HEK293T (cell line): Measurements from ENCODE around the gene PDE7B.

Experiments
- CTCF ChIA-PET: fragments of 350-600 bp; formaldehyde crosslinking; extraction: SDS; loops from one replicate; lab custom pipeline; 2021; ENCODE audit warnings: antibody characterized with exemption, inconsistent platforms; lab: Yijun Ruan, JAX
- POLR2A ChIA-PET: fragments of 350-600 bp; formaldehyde crosslinking; extraction: SDS; loops from one replicate; lab custom pipeline; 2020; ENCODE audit warnings: antibody characterized with exemption, inconsistent platforms; lab: Yijun Ruan, JAX
- DNase-seq: peaks from one replicate; pipeline ENCODE4 v3.0.0; 2012; ENCODE audit warnings: mixed read lengths; ENCODE audit errors: extremely low spot score
- ARNT ChIP-seq: fragments of 450-650 bp; IDR thresholded peaks from 2 replicates; pipeline ENCODE4 v1.6.1; 2017; ENCODE audit warnings: mild to moderate bottlenecking
- BHLHE40 ChIP-seq: fragments of 450-650 bp; IDR thresholded peaks from 2 replicates; pipeline ENCODE4 v1.6.1; 2016; ENCODE audit warnings: mild to moderate bottlenecking, moderate library complexity, borderline replicate concordance
- CTBP1 ChIP-seq: fragments of 450-650 bp; IDR thresholded peaks from 2 replicates; pipeline ENCODE4 v1.6.1; 2016; ENCODE audit warnings: borderline replicate concordance
- ELF4 ChIP-seq: fragments of 450-650 bp; IDR thresholded peaks from 2 replicates; pipeline ENCODE4 v1.6.1; 2017; ENCODE audit warnings: antibody characterized with exemption
- FOXA1 ChIP-seq: fragments of 450-650 bp; IDR thresholded peaks from 2 replicates; pipeline ENCODE4 v1.6.1; 2016; ENCODE audit warnings: mild to moderate bottlenecking
- FOXK2 ChIP-seq: fragments of 450-650 bp; IDR thresholded peaks from 2 replicates; pipeline ENCODE4 v1.6.1; 2016; ENCODE audit warnings: mild to moderate bottlenecking
- FOXM1 ChIP-seq: fragments of 450-650 bp; IDR thresholded peaks from 2 replicates; pipeline ENCODE4 v1.6.1; 2017; ENCODE audit warnings: mild to moderate bottlenecking, borderline replicate concordance
- HDGF ChIP-seq: fragments of 450-650 bp; IDR thresholded peaks from 2 replicates; pipeline ENCODE4 v1.6.1; 2017; ENCODE audit warnings: antibody characterized with exemption, borderline replicate concordance
- L3MBTL2 ChIP-seq: fragments of 450-650 bp; conservative IDR thresholded peaks from 2 replicates; pipeline ENCODE4 v1.6.1; 2016; ENCODE audit warnings: mild to moderate bottlenecking
- LEF1 ChIP-seq: fragments of 450-650 bp; IDR thresholded peaks from 2 replicates; pipeline ENCODE4 v1.6.1; 2017; ENCODE audit warnings: mild to moderate bottlenecking, borderline replicate concordance
- NFRKB ChIP-seq: fragments of 450-650 bp; IDR thresholded peaks from 2 replicates; pipeline ENCODE4 v1.6.1; 2016; ENCODE audit warnings: mild to moderate bottlenecking, moderate library complexity
- SP1 ChIP-seq: fragments of 450-650 bp; IDR thresholded peaks from 2 replicates; pipeline ENCODE4 v1.6.1; 2017
- SUZ12 ChIP-seq: fragments of 450-650 bp; IDR thresholded peaks from 2 replicates; pipeline ENCODE4 v1.6.1; 2016; ENCODE audit warnings: mild to moderate bottlenecking
- TARDBP ChIP-seq: fragments of 450-650 bp; IDR thresholded peaks from 2 replicates; pipeline ENCODE4 v1.6.1; 2016
- ZNF384 ChIP-seq: fragments of 450-650 bp; IDR thresholded peaks from 2 replicates; pipeline ENCODE4 v1.6.1; 2016
- TF ChIP-seq, protein P1 (sequence below): fragments of 450-650 bp; IDR thresholded peaks from 2 replicates; pipeline ENCODE4 v1.6.1; 2016

Gene PDE7B

DNA sequence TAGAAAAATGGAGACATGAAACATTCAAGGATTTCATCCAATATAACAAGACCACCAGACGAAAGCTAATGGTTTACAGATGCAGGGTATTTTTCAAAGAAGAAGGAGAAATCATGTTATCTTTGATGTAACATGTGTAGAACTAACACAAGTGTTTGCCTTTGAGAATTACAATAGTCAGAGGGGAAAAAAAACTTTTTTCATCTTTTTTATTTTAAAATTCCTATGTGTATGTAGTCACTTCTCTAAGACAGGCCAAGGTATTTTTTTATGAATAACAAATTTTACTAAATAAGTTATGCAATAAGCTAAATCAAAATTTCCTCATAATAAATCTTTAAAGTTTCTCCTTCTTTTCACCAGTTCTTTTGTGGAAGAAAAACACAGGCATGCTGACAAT lies 161.4 kb downstream of the PDE7B start:
- TF ChIP-seq SP1 = no peak
- TF ChIP-seq FOXA1 = no peak
- TF ChIP-seq ELF4 = no peak
- TF ChIP-seq ARNT = no peak
- TF ChIP-seq TARDBP = no peak
- TF ChIP-seq ZNF384 = no peak
- no peak for TF ChIP-seq FOXM1
- no peak for TF ChIP-seq HDGF
- no peak for TF ChIP-seq NFRKB
- no peak for TF ChIP-seq CTBP1
- TF ChIP-seq LEF1 = no peak
- TF ChIP-seq BHLHE40 = no peak
- TF ChIP-seq FOXK2 = no peak
- DNase-seq = no peak
- CTCF ChIA-PET = no interaction called here
- POLR2A ChIA-PET = no interaction called here

DNA sequence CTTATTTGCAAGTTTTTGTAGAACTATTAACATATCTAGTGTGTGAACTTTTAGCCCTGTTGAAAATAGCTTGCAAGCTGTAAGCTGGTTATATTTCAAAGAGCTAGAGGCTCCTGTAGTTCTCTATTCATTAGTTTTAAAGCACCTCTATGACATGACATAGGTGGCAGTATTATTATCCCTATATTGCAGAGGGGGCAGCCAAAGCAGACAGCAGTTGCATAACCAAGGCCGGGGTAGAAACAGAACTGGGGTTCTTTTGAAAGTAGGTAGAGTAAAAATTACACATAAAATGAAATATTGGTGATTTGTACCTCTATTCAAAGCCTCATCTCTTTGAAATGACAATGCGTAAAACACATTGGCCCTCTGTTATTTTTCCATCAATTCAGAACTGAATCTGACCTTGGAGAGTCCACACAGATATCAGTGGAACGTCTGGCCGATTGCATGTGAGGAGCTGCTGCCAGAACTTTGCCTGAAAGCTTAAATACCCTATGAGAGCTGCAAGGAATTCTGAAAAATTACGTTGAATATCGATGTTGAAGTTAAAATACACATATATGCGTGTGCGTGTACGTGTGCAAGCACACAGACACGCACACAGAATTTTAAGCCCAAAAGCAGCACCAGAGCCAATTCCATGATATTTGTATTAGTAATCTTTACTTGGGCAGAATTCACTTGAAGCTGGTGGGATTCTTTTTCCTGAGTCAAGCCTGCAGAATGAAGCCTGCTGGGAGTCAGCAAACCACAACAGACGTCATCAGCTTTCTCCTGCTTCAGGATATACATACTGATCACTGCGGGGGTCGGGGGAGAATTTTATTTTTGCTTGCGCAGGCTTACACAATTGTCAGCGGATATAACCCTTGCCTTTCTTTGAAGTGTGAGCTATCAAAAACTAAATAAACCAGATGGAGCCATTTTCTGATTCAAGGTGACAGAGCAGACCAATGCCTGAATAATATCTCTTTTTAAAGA lies 163.2 kb downstream of the PDE7B start:
- CTCF ChIA-PET = no interaction called here
- TF ChIP-seq BHLHE40 (no peak), SP1 (no peak), ELF4 (no peak), TARDBP (no peak), ARNT (no peak), CTBP1 (no peak), LEF1 (no peak), L3MBTL2 (no peak), FOXK2 (no peak), SUZ12 (no peak), NFRKB (no peak), FOXM1 (no peak), FOXA1 (no peak), ZNF384 (no peak), HDGF (no peak)
- TF ChIP-seq, protein P1, sequence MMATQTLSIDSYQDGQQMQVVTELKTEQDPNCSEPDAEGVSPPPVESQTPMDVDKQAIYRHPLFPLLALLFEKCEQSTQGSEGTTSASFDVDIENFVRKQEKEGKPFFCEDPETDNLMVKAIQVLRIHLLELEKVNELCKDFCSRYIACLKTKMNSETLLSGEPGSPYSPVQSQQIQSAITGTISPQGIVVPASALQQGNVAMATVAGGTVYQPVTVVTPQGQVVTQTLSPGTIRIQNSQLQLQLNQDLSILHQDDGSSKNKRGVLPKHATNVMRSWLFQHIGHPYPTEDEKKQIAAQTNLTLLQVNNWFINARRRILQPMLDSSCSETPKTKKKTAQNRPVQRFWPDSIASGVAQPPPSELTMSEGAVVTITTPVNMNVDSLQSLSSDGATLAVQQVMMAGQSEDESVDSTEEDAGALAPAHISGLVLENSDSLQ = no peak
- POLR2A ChIA-PET = no interaction called here
- DNase-seq = peak; percentile 38

DNA sequence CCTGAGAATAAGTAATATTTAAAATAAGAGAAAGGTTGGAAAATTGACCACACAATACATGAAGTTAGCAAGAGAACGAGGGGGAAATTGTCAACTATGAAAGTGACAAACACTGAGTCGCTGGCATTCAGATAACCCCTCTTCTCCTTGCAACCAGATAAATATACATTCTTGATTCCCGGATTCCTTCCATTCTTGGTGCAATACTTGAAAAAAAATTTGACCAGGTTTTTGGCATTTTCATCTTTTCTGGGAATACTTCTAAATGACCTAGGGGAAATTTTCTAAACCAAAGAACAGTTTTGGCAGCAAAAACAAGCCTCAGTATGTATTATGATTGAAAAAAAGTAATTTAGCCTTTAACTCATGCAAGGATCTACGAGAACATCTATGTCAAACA lies 164.0 kb downstream of the PDE7B start:
- no peak for DNase-seq
- POLR2A ChIA-PET = no interaction called here
- CTCF ChIA-PET = no interaction called here
- TF ChIP-seq ARNT = no peak
- no peak for TF ChIP-seq BHLHE40
- TF ChIP-seq, protein P1 = no peak
- no peak for TF ChIP-seq SUZ12
- no peak for TF ChIP-seq SP1
- no peak for TF ChIP-seq FOXM1
- TF ChIP-seq LEF1 = no peak
- no peak for TF ChIP-seq NFRKB
- TF ChIP-seq ZNF384 = no peak
- TF ChIP-seq CTBP1 = no peak
- no peak for TF ChIP-seq HDGF
- TF ChIP-seq L3MBTL2 = no peak
- TF ChIP-seq TARDBP = no peak
- TF ChIP-seq FOXA1 = no peak
- no peak for TF ChIP-seq ELF4
- TF ChIP-seq FOXK2 = no peak

DNA sequence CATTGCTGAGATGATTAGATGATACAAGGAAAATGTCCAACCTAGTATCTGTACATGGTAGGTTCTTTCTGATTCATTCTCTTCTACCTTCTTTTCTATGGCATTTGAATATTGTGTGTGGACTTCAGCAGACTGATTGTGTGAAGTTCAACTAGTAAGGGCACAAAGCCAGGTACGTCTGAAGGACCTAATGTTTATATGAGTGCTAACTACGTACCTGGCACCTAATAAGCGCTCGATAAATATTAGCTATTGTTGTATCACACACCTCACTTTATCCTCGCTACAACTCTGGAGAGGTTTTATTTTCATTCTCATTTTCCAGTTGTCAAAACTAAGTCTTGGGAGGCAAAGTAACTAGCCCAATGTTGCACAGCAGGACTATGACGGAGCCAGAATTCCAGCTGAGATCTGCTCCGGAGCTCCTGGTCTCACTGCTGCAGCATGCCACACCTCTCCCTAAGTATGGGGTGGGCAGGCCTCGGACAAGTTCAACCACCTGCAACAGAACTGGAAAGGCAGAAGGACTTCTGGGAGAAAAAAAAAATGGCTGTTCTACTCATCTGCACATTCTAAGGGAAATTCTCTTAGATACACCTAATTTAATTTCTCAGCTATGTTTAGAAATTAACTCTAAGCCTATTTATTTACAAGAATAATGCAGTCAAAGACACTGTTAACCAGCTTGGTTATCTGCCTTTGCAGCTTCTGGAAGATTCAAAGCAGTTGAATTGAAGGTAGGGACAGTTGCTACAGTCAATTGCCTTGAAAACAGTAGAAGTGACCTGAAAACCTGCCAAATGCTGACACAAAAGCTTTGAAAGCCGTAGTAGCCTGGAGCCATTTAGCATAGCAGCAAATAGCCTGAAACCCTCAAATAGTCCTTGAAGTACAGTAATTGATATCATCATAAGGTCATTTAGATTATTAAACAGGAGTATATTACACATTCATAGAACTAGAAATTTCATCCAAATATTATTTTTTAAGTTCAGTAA lies 165.0 kb downstream of the PDE7B start:
- TF ChIP-seq L3MBTL2 (0 out of 2 replicates have a peak, but pooled peaks have one; percentile 13), NFRKB (no peak), HDGF (no peak)
- ChIA-PET POLR2A (no interaction called here), CTCF (no interaction called here)
- no peak for DNase-seq

DNA sequence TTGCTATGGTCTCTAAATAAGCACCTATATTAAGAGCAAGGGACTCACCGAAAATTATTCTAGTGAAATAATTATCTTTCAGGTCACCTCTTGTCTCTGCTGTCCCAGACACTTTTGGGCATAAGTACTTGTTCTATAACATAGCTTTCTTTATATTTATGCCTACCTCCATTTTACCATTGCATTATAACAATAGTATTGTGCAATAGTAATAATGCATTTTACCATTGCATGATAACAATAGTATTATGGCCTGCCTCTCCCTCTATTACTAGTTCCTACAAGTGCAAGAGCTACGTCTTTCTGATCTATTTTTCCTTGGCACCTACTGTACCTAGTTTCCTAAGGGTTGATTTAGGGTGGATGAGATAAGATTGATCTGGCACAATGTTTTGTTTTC lies 169.2 kb downstream of the PDE7B start:
- CTCF ChIA-PET = no interaction called here
- no peak for DNase-seq
- TF ChIP-seq L3MBTL2 (no peak), FOXM1 (no peak), CTBP1 (no peak), FOXK2 (no peak), ELF4 (no peak), SP1 (no peak), NFRKB (no peak), TARDBP (no peak), LEF1 (no peak), ARNT (no peak), BHLHE40 (no peak)
- TF ChIP-seq, protein P1 = no peak
- POLR2A ChIA-PET = no interaction called here
